Neural progenitor cell (in vitro differentiated cells): ENCODE data around the gene DDIT3.

Source experiments
- EZH2phosphoT487 ChIP-seq: fragments of 200-600 bp; sonication (generic); IDR thresholded peaks from 2 replicates; pipeline ENCODE4 v1.6.1; 2017; ENCODE audit warnings: antibody characterized with exemption
- TF ChIP-seq, protein P1 (sequence below): fragments of 200-600 bp; sonication (generic); IDR thresholded peaks from 2 replicates; pipeline ENCODE4 v1.5.1; 2017; ENCODE audit warnings: antibody characterized with exemption, mild to moderate bottlenecking

- no peak for TF ChIP-seq EZH2phosphoT487
- TF ChIP-seq, protein P1, sequence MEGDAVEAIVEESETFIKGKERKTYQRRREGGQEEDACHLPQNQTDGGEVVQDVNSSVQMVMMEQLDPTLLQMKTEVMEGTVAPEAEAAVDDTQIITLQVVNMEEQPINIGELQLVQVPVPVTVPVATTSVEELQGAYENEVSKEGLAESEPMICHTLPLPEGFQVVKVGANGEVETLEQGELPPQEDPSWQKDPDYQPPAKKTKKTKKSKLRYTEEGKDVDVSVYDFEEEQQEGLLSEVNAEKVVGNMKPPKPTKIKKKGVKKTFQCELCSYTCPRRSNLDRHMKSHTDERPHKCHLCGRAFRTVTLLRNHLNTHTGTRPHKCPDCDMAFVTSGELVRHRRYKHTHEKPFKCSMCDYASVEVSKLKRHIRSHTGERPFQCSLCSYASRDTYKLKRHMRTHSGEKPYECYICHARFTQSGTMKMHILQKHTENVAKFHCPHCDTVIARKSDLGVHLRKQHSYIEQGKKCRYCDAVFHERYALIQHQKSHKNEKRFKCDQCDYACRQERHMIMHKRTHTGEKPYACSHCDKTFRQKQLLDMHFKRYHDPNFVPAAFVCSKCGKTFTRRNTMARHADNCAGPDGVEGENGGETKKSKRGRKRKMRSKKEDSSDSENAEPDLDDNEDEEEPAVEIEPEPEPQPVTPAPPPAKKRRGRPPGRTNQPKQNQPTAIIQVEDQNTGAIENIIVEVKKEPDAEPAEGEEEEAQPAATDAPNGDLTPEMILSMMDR: no peak
These were observed 8.7 kb upstream of the DDIT3 start for GRCh38 chr12:57528831-57529555.
